ENCODE measurements around the gene GSG1L. TPM values are rescaled to one million over a fixed set of nuclear protein-coding genes. Genes with fewer than 3 reads are reported as not detected.

Gene GSG1L
- polyA plus RNA-seq, 1 donor (not counting 4 experiments of a cell fraction or from before 2014, with no cell fraction given): not detected

- Histone ChIP-seq H3K79me2 (ENCODE audit: control insufficient read depth, insufficient read depth, low read length) (no peaks in the 10 kb centered on the region), H4K20me1 (ENCODE audit: control insufficient read depth, extremely low read depth, insufficient read depth, low read length) (no peaks in the 10 kb centered on the region), H2AFZ (ENCODE audit: control insufficient read depth, low read length) (no peak overlapping the region), H3K36me3 (ENCODE audit: control insufficient read depth in 2 of 2, extremely low read depth in 1 of 2, insufficient read depth in 2 of 2, low read length in 2 of 2) (no peaks in the 10 kb centered on the region), H3K9me3 (ENCODE audit: control insufficient read depth, low read depth, low read length) (no peaks in the 10 kb centered on the region), H3K4me3 (ENCODE audit: control insufficient read depth in 2 of 3, extremely low read depth in 1 of 3, insufficient read depth in 2 of 3, low read depth in 1 of 3, low read length in 3 of 3) (no peak overlapping the region), H3K9me1 (ENCODE audit: control insufficient read depth, extremely low read depth, insufficient read depth, low read length) (no peaks in the 10 kb centered on the region), H3K27ac (ENCODE audit: control insufficient read depth, insufficient read depth, low read length) (no peak overlapping the region), H3K27me3 (ENCODE audit: control insufficient read depth, extremely low read depth, insufficient read depth, low read length) (no peaks in the 10 kb centered on the region), H3K9ac (ENCODE audit: control insufficient read depth, extremely low read depth, insufficient read depth, low read length) (no peak overlapping the region), H3K4me2 (ENCODE audit: control insufficient read depth, extremely low read depth, insufficient read depth, low read depth, low read length) (no peak overlapping the region), H3K4me1 (ENCODE audit: control insufficient read depth, extremely low read depth, insufficient read depth, low read length) (no peaks in the 10 kb centered on the region)
- DNase-seq (ENCODE audit: low read depth, low spot score): no peak
- dilution Hi-C loops (cut with MboI; ENCODE audit: extremely low pct_ligation_motif_present, low sequenced_read_pairs): no loop called here
- TF ChIP-seq EZH2 (IDR thresholded peaks at IDR 0.05; ENCODE audit: low read length): no peak
- TF ChIP-seq, protein P1, sequence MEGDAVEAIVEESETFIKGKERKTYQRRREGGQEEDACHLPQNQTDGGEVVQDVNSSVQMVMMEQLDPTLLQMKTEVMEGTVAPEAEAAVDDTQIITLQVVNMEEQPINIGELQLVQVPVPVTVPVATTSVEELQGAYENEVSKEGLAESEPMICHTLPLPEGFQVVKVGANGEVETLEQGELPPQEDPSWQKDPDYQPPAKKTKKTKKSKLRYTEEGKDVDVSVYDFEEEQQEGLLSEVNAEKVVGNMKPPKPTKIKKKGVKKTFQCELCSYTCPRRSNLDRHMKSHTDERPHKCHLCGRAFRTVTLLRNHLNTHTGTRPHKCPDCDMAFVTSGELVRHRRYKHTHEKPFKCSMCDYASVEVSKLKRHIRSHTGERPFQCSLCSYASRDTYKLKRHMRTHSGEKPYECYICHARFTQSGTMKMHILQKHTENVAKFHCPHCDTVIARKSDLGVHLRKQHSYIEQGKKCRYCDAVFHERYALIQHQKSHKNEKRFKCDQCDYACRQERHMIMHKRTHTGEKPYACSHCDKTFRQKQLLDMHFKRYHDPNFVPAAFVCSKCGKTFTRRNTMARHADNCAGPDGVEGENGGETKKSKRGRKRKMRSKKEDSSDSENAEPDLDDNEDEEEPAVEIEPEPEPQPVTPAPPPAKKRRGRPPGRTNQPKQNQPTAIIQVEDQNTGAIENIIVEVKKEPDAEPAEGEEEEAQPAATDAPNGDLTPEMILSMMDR (optimal IDR thresholded peaks at IDR 0.05 in 1 of 3, IDR thresholded peaks at IDR 0.05 in 1 of 3, conservative IDR thresholded peaks at IDR 0.05 in 1 of 3; ENCODE audit: extremely low read depth in 1 of 3, insufficient read depth in 2 of 3, low read length in 3 of 3): no peak
- no peak for FAIRE-seq
Measured at GRCh38 chr16:27863377-27863776, 200.1 kb downstream of the GSG1L start.

DNA sequence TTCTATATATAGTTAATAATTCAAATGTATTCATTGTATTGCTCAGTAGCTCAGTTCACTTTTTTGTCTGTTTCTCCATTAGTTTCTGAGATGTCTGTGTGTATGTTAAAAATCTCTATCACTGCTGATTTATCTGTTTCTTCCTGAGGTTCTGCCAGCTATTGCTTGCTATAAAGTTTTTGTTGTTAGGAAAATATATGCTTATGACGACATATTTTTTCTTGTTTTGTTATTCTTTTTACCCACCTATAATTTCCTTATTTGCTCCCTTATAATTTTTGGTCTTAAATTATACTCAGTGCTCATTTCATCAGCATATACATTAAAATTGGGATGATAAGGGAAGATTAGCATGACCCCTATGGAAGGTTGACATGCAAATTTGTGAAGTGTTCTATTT is 200.6 kb downstream of the GSG1L start:
- no peaks in the 10 kb centered on the region for H3K36me3 ChIP-seq (ENCODE audit: control insufficient read depth in 2 of 2, extremely low read depth in 1 of 2, insufficient read depth in 2 of 2, low read length in 2 of 2)
- FAIRE-seq: no peak

More for the DNA sequence above, 200.6 kb downstream of the GSG1L start:
- no peaks in the 10 kb centered on the region for H3K4me1 ChIP-seq (ENCODE audit: control insufficient read depth, extremely low read depth, insufficient read depth, low read length)
- no peaks in the 10 kb centered on the region for H3K79me2 ChIP-seq (ENCODE audit: control insufficient read depth, insufficient read depth, low read length)
- no peak overlapping the region for H3K27ac ChIP-seq (ENCODE audit: control insufficient read depth, insufficient read depth, low read length)
- no peak for DNase-seq (ENCODE audit: low read depth, low spot score)
- H3K4me3 ChIP-seq (ENCODE audit: control insufficient read depth in 2 of 3, extremely low read depth in 1 of 3, insufficient read depth in 2 of 3, low read depth in 1 of 3, low read length in 3 of 3): no peak overlapping the region
- no peaks in the 10 kb centered on the region for H3K9me3 ChIP-seq (ENCODE audit: control insufficient read depth, low read depth, low read length)
- H2AFZ ChIP-seq (ENCODE audit: control insufficient read depth, low read length): no peak overlapping the region
- no peak overlapping the region for H3K9ac ChIP-seq (ENCODE audit: control insufficient read depth, extremely low read depth, insufficient read depth, low read length)
- TF ChIP-seq, protein P1 (optimal IDR thresholded peaks at IDR 0.05 in 1 of 3, IDR thresholded peaks at IDR 0.05 in 1 of 3, conservative IDR thresholded peaks at IDR 0.05 in 1 of 3; ENCODE audit: extremely low read depth in 1 of 3, insufficient read depth in 2 of 3, low read length in 3 of 3): no peak
- no peak for TF ChIP-seq EZH2 (IDR thresholded peaks at IDR 0.05; ENCODE audit: low read length)
- H3K9me1 ChIP-seq (ENCODE audit: control insufficient read depth, extremely low read depth, insufficient read depth, low read length): no peaks in the 10 kb centered on the region
- H4K20me1 ChIP-seq (ENCODE audit: control insufficient read depth, extremely low read depth, insufficient read depth, low read length): no peaks in the 10 kb centered on the region
- H3K27me3 ChIP-seq (ENCODE audit: control insufficient read depth, extremely low read depth, insufficient read depth, low read length): no peaks in the 10 kb centered on the region
- H3K4me2 ChIP-seq (ENCODE audit: control insufficient read depth, extremely low read depth, insufficient read depth, low read depth, low read length): no peak overlapping the region
- dilution Hi-C loops (cut with MboI; ENCODE audit: extremely low pct_ligation_motif_present, low sequenced_read_pairs): no loop called here

All from keratinocyte (primary cell).